GM21717 (cell line): Measurements from ENCODE around the gene PPP4R4.
"Not testable (repeated sequence)": the region's sequence is repeated elsewhere in the genome, so short reads cannot be mapped to it uniquely, and the experiment has no call there.

Source experiments
- ATAC-seq: cut with Tn5 transposase; IDR thresholded peaks from one replicate; pipeline ENCODE4 v1.9.1; 2021; ENCODE audit warnings: mild to moderate bottlenecking, moderate library complexity; ENCODE audit not compliant: unreplicated experiment

The PPP4R4 gene

GRCh38 chr14:94177806-94178205 is 3.7 kb downstream of the PPP4R4 start:
- ATAC-seq = no peak

GRCh38 chr14:94179244-94179643 is 5.1 kb downstream of the PPP4R4 start:
- no peak for ATAC-seq

GRCh38 chr14:94180655-94181271 is 6.6 kb downstream of the PPP4R4 start:
- ATAC-seq = no peak

- no peak for ATAC-seq
Measured at GRCh38 chr14:94181835-94182234, 7.7 kb downstream of the PPP4R4 start.

GRCh38 chr14:94192536-94192935 is 18.4 kb downstream of the PPP4R4 start:
- ATAC-seq = no peak

- no peak for ATAC-seq
Measured at GRCh38 chr14:94193776-94194175, 19.7 kb downstream of the PPP4R4 start.

- ATAC-seq = no peak
Measured at GRCh38 chr14:94196057-94196456, 21.9 kb downstream of the PPP4R4 start.

GRCh38 chr14:94203473-94204210 is 29.5 kb downstream of the PPP4R4 start:
- no peak for ATAC-seq

- ATAC-seq = no peak
Measured at GRCh38 chr14:94213021-94213420, 38.9 kb downstream of the PPP4R4 start.

- no peak for ATAC-seq
Measured at GRCh38 chr14:94213741-94214140, 39.6 kb downstream of the PPP4R4 start.

- no peak for ATAC-seq
Measured at GRCh38 chr14:94217116-94217515, 43.0 kb downstream of the PPP4R4 start.

GRCh38 chr14:94218198-94218886 is 44.2 kb downstream of the PPP4R4 start:
- not testable (repeated sequence) for ATAC-seq

- no peak for ATAC-seq
Measured at GRCh38 chr14:94224040-94224439, 49.9 kb downstream of the PPP4R4 start.

GRCh38 chr14:94225460-94226378 is 51.6 kb downstream of the PPP4R4 start:
- ATAC-seq = no peak

GRCh38 chr14:94227029-94227428 is 52.9 kb downstream of the PPP4R4 start:
- ATAC-seq = no peak

- ATAC-seq = no peak
Measured at GRCh38 chr14:94237046-94237445, 62.9 kb downstream of the PPP4R4 start.

- no peak for ATAC-seq
Measured at GRCh38 chr14:94237983-94238382, 63.9 kb downstream of the PPP4R4 start.

GRCh38 chr14:94239406-94239805 is 65.3 kb downstream of the PPP4R4 start:
- no peak for ATAC-seq

- ATAC-seq = no peak
Measured at GRCh38 chr14:94244182-94244581, 70.1 kb downstream of the PPP4R4 start.

- ATAC-seq = not testable (repeated sequence)
Measured at GRCh38 chr14:94264195-94264594, 90.1 kb downstream of the PPP4R4 start.

- no peak for ATAC-seq
Measured at GRCh38 chr14:94267352-94267751, 93.2 kb downstream of the PPP4R4 start.
